PC-3 (cell line): ENCODE results near the gene FCSK. TPM values are rescaled to one million over a fixed set of nuclear protein-coding genes. Genes with fewer than 3 reads are reported as not detected.

ENCODE experiments used
- ATAC-seq: fragments of 200-7000 bp; cut with Tn5 transposase; 2 replicates; pipeline ENCODE4 v1.9.1; 2020; ENCODE audit warnings: mild to moderate bottlenecking, moderate library complexity
- BruUV-seq: library from RNA; stranded (reverse); fragments of 400-500 nt; replicated peaks from 2 replicates; lab custom pipeline; 2021; lab: Mats Ljungman, UMichigan
- CTCF ChIA-PET: fragments of 300-600 bp; sonication (Branson Sonifier 250); formaldehyde crosslinking; loops from one replicate; lab custom pipeline; 2022; ENCODE audit warnings: antibody characterized with exemption; lab: Charles Lee
- POLR2A ChIA-PET: fragments of 300-600 bp; sonication (Branson Sonifier 250); formaldehyde crosslinking; loops from one replicate; lab custom pipeline; 2022; ENCODE audit warnings: antibody characterized with exemption; ENCODE audit not compliant: unreplicated experiment; lab: Charles Lee
- DNase-seq: peaks from one replicate; pipeline ENCODE4 v3.0.0-alpha.2; 2015
- H2AFZ ChIP-seq: fragments of 300-600 bp; sonication (generic); 2 replicates; pipeline ENCODE4 v1.6.0; 2016; ENCODE audit warnings: antibody characterized with exemption, low read length
- H3F3A ChIP-seq: fragments of 300-600 bp; sonication (generic); one replicate; pipeline ENCODE4 v1.6.0; 2017; ENCODE audit warnings: antibody characterized with exemption, low read length, control low read depth, mild to moderate bottlenecking; ENCODE audit not compliant: unreplicated experiment
- H3K27ac ChIP-seq: fragments of 300-600 bp; sonication (generic); 2 replicates; pipeline ENCODE4 v1.5.1; 2016; ENCODE audit warnings: mild to moderate bottlenecking, low read length
- H3K27me3 ChIP-seq: fragments of 300-600 bp; sonication (generic); 2 replicates; pipeline ENCODE4 v1.6.1; 2016; ENCODE audit warnings: low read length, mixed read lengths
- H3K36me3 ChIP-seq: fragments of 300-600 bp; sonication (generic); 2 replicates; pipeline ENCODE4 v1.6.1; 2016; ENCODE audit warnings: low read depth, mixed run types, low read length, mixed read lengths
- H3K4me1 ChIP-seq: fragments of 300-600 bp; sonication (generic); 2 replicates; pipeline ENCODE4 v1.5.1; 2016; ENCODE audit warnings: low read length; ENCODE audit not compliant: insufficient read depth
- H3K4me2 ChIP-seq: fragments of 300-600 bp; sonication (generic); 2 replicates; pipeline ENCODE4 v1.6.0; 2016; ENCODE audit warnings: low read length
- H3K4me3 ChIP-seq: fragments of 300-600 bp; sonication (generic); 2 replicates; pipeline ENCODE4 v1.5.1; 2016; ENCODE audit warnings: mild to moderate bottlenecking, low read length, mixed read lengths
- H3K79me2 ChIP-seq: fragments of 300-600 bp; sonication (generic); 2 replicates; pipeline ENCODE4 v1.6.1; 2017; ENCODE audit warnings: low read length, mixed read lengths
- H3K9ac ChIP-seq: fragments of 300-600 bp; sonication (generic); 2 replicates; pipeline ENCODE4 v1.6.0; 2016; ENCODE audit warnings: mild to moderate bottlenecking, low read length
- H3K9me2 ChIP-seq: fragments of 300-600 bp; sonication (generic); replicated peaks from 2 replicates; pipeline ENCODE4 v1.6.1; 2016; ENCODE audit warnings: mixed run types, low read length, mixed read lengths
- H3K9me3 ChIP-seq: fragments of 300-600 bp; sonication (generic); 2 replicates; pipeline ENCODE4 v1.6.1; 2016; ENCODE audit warnings: low read length, mixed read lengths
- H4K20me1 ChIP-seq: fragments of 300-600 bp; sonication (generic); 2 replicates; pipeline ENCODE4 v1.6.1; 2016; ENCODE audit warnings: low read length, mixed read lengths
- EZH2 ChIP-seq: fragments of 300-600 bp; sonication (generic); IDR thresholded peaks from one replicate; pipeline ENCODE4 v1.6.1; 2017; ENCODE audit warnings: antibody characterized with exemption, mild to moderate bottlenecking, low read length; ENCODE audit not compliant: unreplicated experiment
- EZH2phosphoT487 ChIP-seq: fragments of 300-600 bp; sonication (generic); IDR thresholded peaks from 2 replicates; pipeline ENCODE4 v1.6.1; 2018; ENCODE audit warnings: mild to moderate bottlenecking, antibody characterized with exemption, low read length, borderline replicate concordance
- intact Hi-C: fragments of 100-400 bp; cut with micrococcal nuclease; formaldehyde crosslinking; loops from 2 replicates; pipeline ENCODE4 v1.9.0; 2023
- total RNA-seq: library from RNA; depleted of rRNA; stranded (reverse); fragments of >200 nt; gene quantifications from 2 replicates; pipeline ENCODE4 v1.2.3, GENCODE V29; 2014
- TF ChIP-seq, protein P1 (sequence below): fragments of 300-600 bp; sonication (generic); conservative IDR thresholded peaks from 2 replicates; pipeline ENCODE4 v1.5.1; 2017; ENCODE audit warnings: antibody characterized with exemption, low read depth, mild to moderate bottlenecking, low read length

The FCSK gene
- total RNA-seq, 1 experiment from 2014 or later: 11.7 TPM

DNA sequence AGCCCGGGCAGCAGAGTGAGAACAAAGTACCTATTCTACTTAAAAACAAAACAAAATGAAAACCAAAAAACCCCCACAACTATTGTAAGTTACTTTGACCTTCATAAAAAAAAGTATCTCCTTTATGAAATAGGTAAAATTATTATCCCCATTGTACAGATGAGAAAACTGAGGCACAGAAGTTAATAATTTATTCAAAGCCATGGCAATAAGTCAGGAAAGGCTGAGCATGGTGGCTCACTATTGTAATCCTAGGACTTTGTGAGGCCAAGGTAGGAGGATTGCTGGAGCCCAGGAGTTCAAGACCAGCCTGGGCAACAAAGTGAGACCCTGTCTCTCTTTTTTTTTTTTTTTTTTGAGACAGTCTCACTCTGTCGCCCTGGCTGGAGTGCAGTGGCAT, 30.5 kb downstream of the FCSK start:
- no peaks in the 10 kb centered on the region for H3F3A ChIP-seq
- POLR2A ChIA-PET: no interaction called here
- no peak for DNase-seq
- peaks cover 22% of the 10 kb centered on the region for H3K4me1 ChIP-seq
- CTCF ChIA-PET: no interaction called here
- no peaks in the 10 kb centered on the region for H4K20me1 ChIP-seq
- no peak overlapping the region for H3K9ac ChIP-seq
- no peaks in the 10 kb centered on the region for H3K9me3 ChIP-seq
- H3K27me3 ChIP-seq: no peaks in the 10 kb centered on the region
- H3K9me2 ChIP-seq: no peaks in the 10 kb centered on the region
- intact Hi-C loops: no loop called here
- no peak overlapping the region for H3K4me2 ChIP-seq
- no peak overlapping the region for H2AFZ ChIP-seq
- H3K79me2 ChIP-seq: no peaks in the 10 kb centered on the region
- H3K36me3 ChIP-seq: peaks cover 2% of the 10 kb centered on the region
- no peak for ATAC-seq
- no peak for TF ChIP-seq EZH2phosphoT487
- TF ChIP-seq, protein P1, sequence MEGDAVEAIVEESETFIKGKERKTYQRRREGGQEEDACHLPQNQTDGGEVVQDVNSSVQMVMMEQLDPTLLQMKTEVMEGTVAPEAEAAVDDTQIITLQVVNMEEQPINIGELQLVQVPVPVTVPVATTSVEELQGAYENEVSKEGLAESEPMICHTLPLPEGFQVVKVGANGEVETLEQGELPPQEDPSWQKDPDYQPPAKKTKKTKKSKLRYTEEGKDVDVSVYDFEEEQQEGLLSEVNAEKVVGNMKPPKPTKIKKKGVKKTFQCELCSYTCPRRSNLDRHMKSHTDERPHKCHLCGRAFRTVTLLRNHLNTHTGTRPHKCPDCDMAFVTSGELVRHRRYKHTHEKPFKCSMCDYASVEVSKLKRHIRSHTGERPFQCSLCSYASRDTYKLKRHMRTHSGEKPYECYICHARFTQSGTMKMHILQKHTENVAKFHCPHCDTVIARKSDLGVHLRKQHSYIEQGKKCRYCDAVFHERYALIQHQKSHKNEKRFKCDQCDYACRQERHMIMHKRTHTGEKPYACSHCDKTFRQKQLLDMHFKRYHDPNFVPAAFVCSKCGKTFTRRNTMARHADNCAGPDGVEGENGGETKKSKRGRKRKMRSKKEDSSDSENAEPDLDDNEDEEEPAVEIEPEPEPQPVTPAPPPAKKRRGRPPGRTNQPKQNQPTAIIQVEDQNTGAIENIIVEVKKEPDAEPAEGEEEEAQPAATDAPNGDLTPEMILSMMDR: no peak
- no peak for TF ChIP-seq EZH2
- no peak overlapping the region for H3K27ac ChIP-seq
- H3K4me3 ChIP-seq: no peak overlapping the region
- no TSS peak for BruUV-seq

DNA sequence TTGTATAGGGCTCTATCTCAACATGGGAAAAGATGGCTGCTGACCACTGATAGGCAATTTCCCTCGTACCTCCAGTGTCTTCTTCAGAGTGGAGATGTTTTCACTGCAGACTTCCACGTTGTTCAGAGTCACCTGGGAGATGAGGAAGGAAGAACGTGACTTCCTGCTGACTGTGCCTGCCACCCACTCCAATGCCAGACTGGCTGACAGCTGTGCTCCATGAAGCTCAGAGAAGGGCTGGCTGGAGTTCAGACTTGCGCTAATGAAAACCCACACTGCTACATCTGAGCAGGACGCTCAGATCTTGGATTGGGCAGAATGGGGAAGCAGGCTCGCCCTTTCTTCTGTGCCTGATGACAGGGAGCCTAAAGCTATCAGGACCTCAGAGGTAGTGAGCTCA, 35.9 kb downstream of the FCSK start:
- DNase-seq (no peak), ATAC-seq (no peak)
- H4K20me1 ChIP-seq: no peaks in the 10 kb centered on the region
- CTCF ChIA-PET: no interaction called here
- H3K36me3 ChIP-seq: no peaks in the 10 kb centered on the region
- no peaks in the 10 kb centered on the region for H3K9me3 ChIP-seq
- POLR2A ChIA-PET: no interaction called here
- no peaks in the 10 kb centered on the region for H3K27me3 ChIP-seq
- H2AFZ ChIP-seq: no peak overlapping the region
- H3K4me3 ChIP-seq: no peak overlapping the region
- H3F3A ChIP-seq: no peaks in the 10 kb centered on the region
- no peaks in the 10 kb centered on the region for H3K9me2 ChIP-seq
- no peak for TF ChIP-seq EZH2
- TF ChIP-seq EZH2phosphoT487: no peak
- TF ChIP-seq, protein P1: no peak
- no TSS peak for BruUV-seq
- H3K79me2 ChIP-seq: no peaks in the 10 kb centered on the region
- H3K27ac ChIP-seq: no peak overlapping the region
- H3K4me2 ChIP-seq: no peak overlapping the region
- intact Hi-C loops: no loop called here
- no peak overlapping the region for H3K9ac ChIP-seq
- peaks cover 10% of the 10 kb centered on the region; the same call in 1 of the 2 replicates for H3K4me1 ChIP-seq

DNA sequence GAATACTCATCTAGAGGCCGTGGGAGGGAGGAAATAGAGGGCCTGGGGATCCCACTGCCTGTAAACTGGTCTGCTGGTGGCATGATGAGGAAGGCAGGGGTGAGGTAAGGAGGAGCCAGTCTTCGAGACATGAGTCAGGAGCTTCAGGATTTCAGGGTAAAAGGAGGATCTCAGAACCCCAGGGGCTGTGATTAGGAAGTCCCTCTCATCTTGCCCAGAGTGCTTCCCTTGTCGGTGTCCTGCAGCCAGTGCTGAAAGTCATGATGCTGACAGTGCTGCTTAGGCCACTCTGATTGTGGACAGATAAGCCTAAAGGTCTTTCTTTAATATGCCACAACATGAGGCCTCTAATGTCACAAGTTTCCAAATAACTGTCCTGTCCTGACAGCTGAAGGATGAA, 39.4 kb downstream of the FCSK start:
- POLR2A ChIA-PET: no interaction called here
- Histone ChIP-seq H3K9me2 (no peaks in the 10 kb centered on the region), H3F3A (no peaks in the 10 kb centered on the region), H4K20me1 (no peaks in the 10 kb centered on the region), H3K79me2 (no peaks in the 10 kb centered on the region), H3K4me2 (no peak overlapping the region), H3K27me3 (no peaks in the 10 kb centered on the region), H3K4me1 (peaks cover 4% of the 10 kb centered on the region; the same call in 1 of the 2 replicates), H3K9ac (no peak overlapping the region), H3K9me3 (no peaks in the 10 kb centered on the region), H3K27ac (no peak overlapping the region), H3K36me3 (peaks cover 4% of the 10 kb centered on the region; the same call in 1 of the 2 replicates), H2AFZ (no peak overlapping the region), H3K4me3 (no peak overlapping the region)
- intact Hi-C loops: no loop called here
- CTCF ChIA-PET: no interaction called here
- TF ChIP-seq, protein P1: no peak
- TF ChIP-seq EZH2phosphoT487 (no peak), EZH2 (no peak)
- ATAC-seq (no peak), DNase-seq (no peak)
- no TSS peak for BruUV-seq
